GM23338 (cell line): Measurements from ENCODE around the gene POLE4.

Experiments
- CTCF ChIP-seq, 2 experiments: fragments of 200-600 bp in 1 of 2; sonication (generic) in 1 of 2; conservative IDR thresholded peaks; 2 replicates each; pipeline versions ENCODE4 v1.5.1 to v1.6.1; 2016 to 2017; ENCODE audit warnings: antibody characterized with exemption in 2 of 2, low read depth in 2 of 2, mild to moderate bottlenecking in 2 of 2, moderate library complexity in 1 of 2
- EZH2 ChIP-seq: fragments of 200-600 bp; sonication (generic); IDR thresholded peaks from one replicate; pipeline ENCODE4 v1.8.0; 2017; ENCODE audit warnings: antibody characterized with exemption, mild to moderate bottlenecking, low read depth; ENCODE audit not compliant: unreplicated experiment
- EZH2phosphoT487 ChIP-seq: fragments of 200-600 bp; sonication (generic); IDR thresholded peaks from one replicate; pipeline ENCODE4 v1.8.1; 2018; ENCODE audit warnings: antibody characterized with exemption; ENCODE audit not compliant: unreplicated experiment
- JUNB ChIP-seq: IDR thresholded peaks from one replicate; pipeline ENCODE4 v1.6.1; 2016; ENCODE audit warnings: antibody characterized with exemption; ENCODE audit not compliant: unreplicated experiment
- POLR2AphosphoS5 ChIP-seq: IDR thresholded peaks from 2 replicates; pipeline ENCODE4 v1.6.1; 2016; ENCODE audit warnings: antibody characterized with exemption, low read depth
- REST ChIP-seq: IDR thresholded peaks from one replicate; pipeline ENCODE4 v1.6.1; 2018; ENCODE audit warnings: antibody characterized with exemption; ENCODE audit not compliant: unreplicated experiment
- STAT1 ChIP-seq: IDR thresholded peaks from one replicate; pipeline ENCODE4 v1.6.1; 2016; ENCODE audit warnings: antibody characterized with exemption; ENCODE audit not compliant: unreplicated experiment

GRCh38 chr2:75007061-75007460 lies 48.6 kb downstream of the POLE4 start:
- TF ChIP-seq REST (no peak), CTCF (conservative IDR thresholded peaks at IDR 0.05; ENCODE audit: low read depth in 2 of 2) (no peak), POLR2AphosphoS5 (no peak), STAT1 (no peak), EZH2 (no peak), EZH2phosphoT487 (no peak), JUNB (no peak)
